Stomach (tissue), 9 donors: ENCODE measurements around the gene CAMK2B. TPM values are rescaled to one million over a fixed set of nuclear protein-coding genes. Genes with fewer than 3 reads are reported as not detected.
A peak's percentile ranks its signal among the peaks of the same experiment; 100 is the strongest.
"Not testable (repeated sequence)": the region's sequence is repeated elsewhere in the genome, so short reads cannot be mapped to it uniquely, and the experiment has no call there.

Experiments
- DNase-seq, 2 donors: peaks; one replicate each; pipeline versions ENCODE4 v3.0.0 to v3.0.0-alpha.2; 2013 to 2019
- H3K27ac ChIP-seq, 5 donors: fragments of 200-600 bp in 4 of 5; sonication (generic) in 4 of 5; one replicate each; pipeline ENCODE4 v1.5.1; 2013 to 2019; ENCODE audit warnings: mild to moderate bottlenecking in 1 of 5, moderate library complexity in 1 of 5
- H3K27me3 ChIP-seq, 3 donors: fragments of 200-600 bp; sonication (generic); one replicate each; pipeline ENCODE4 v1.5.1; 2017 to 2019; ENCODE audit warnings: mixed run types in 1 of 3
- H3K36me3 ChIP-seq, 4 donors: fragments of 200-600 bp; sonication (generic); 1 replicate in 3 of 4; 2 replicates in 1 of 4; pipeline ENCODE4 v1.5.1; 2016 to 2019
- H3K4me1 ChIP-seq, 4 donors: fragments of 200-600 bp; sonication (generic); one replicate each; pipeline ENCODE4 v1.5.1; 2016 to 2019
- H3K4me3 ChIP-seq, 4 donors: fragments of 200-600 bp; sonication (generic) in 3 of 4; one replicate each; pipeline ENCODE4 v1.5.1; 2016 to 2019; ENCODE audit warnings: mild to moderate bottlenecking in 1 of 4
- H3K9me3 ChIP-seq, 4 donors: fragments of 200-600 bp; sonication (generic); one replicate each; pipeline ENCODE4 v1.5.1; 2016 to 2019
- EP300 ChIP-seq: sonication (generic); formaldehyde crosslinking; IDR thresholded peaks from one replicate; pipeline ENCODE4 v1.6.1; 2017; ENCODE audit warnings: antibody characterized with exemption
- POLR2A ChIP-seq, 4 donors: fragments of 450-650 bp; IDR thresholded peaks; one replicate each; pipeline ENCODE4 v1.6.1; 2016; ENCODE audit warnings: antibody characterized with exemption in 4 of 4, control low read depth in 2 of 4, mild to moderate bottlenecking in 1 of 4, moderate library complexity in 1 of 4
- POLR2AphosphoS5 ChIP-seq, 3 donors: sonication (generic); formaldehyde crosslinking; IDR thresholded peaks; one replicate each; pipeline ENCODE4 v1.6.1; 2016; ENCODE audit warnings: antibody characterized with exemption in 3 of 3
- WGBS, 5 donors: extraction: QIAGEN DNeasy Blood & Tissue Kit in 3 of 5; methylation state at CpG; one replicate each; pipeline versions ENCODE4 v1.1.5 to v1.1.7; 2013 to 2018; 5-methylcytosine and 5-hydroxymethylcytosine counted together
- intact Hi-C: fragments of 100-400 bp; cut with DNase I; formaldehyde crosslinking; loops from one replicate; pipeline ENCODE4 v1.15.1; 2023; ENCODE audit warnings: low total_unique reads
- polyA plus RNA-seq, 3 donors: library from polyadenylated mRNA; stranded (reverse); fragments of 200-250 nt; gene quantifications; one replicate each; pipeline ENCODE4 v1.2.3, GENCODE V29; 2013
- total RNA-seq, 5 donors: library from RNA; depleted of rRNA; stranded (reverse); fragments of >200 nt; gene quantifications; one replicate each; pipeline versions ENCODE4 v1.1.0 to v1.2.3, GENCODE V29; 2014 to 2016
- TF ChIP-seq, protein P1 (sequence below), 7 experiments: fragments of 450-650 bp in 4 of 7; fragments of 200-600 bp in 3 of 7; sonication (generic) in 3 of 7; IDR thresholded peaks; one replicate each; pipeline ENCODE4 v1.5.1; 2016 to 2019; ENCODE audit warnings: antibody characterized with exemption in 7 of 7, control low read depth in 2 of 7, mild to moderate bottlenecking in 1 of 7
- donor health status: healthy with polysubstance abuse.
- donor health status: Bipolar disorder and iron deficiency.
- donor health status: healthy.

Gene CAMK2B
- total and polyA plus RNA-seq, 8 donors, result 0.92 to 28.4 (median 5.4) TPM; not detected in 2

DNA sequence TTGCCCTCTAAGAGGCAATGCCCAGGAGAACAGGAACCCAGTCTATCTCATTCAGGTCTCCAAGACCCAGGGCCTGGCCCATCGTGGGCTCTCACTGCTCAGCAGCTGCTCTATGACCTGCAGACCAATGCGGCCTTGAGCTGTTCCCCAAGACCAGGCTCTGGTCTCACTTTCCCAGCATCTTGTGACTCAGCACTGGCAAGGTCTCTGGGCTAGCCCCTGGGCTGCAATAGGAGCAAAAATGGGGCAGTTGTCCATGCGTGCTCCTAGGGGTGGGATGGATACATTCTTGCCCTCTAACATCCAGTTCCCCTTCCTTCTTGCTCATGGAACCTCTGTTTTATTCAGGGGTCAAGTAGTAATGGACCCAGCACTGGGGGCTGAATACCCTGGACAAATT lies 149.7 kb downstream of the CAMK2B start:
- Histone ChIP-seq H3K27ac (no peak overlapping the region), H3K9me3 (no peaks in the 10 kb centered on the region), H3K4me3 (no peak overlapping the region), H3K36me3 (no peaks in the 10 kb centered on the region), H3K27me3 (peaks cover 0 to 15% (median 7%) of the 10 kb centered on the region in 3 donors), H3K4me1 (no peaks in the 10 kb centered on the region)
- TF ChIP-seq POLR2A (IDR thresholded peaks at IDR 0.05), result no peak
- no peak for TF ChIP-seq POLR2AphosphoS5 (IDR thresholded peaks at IDR 0.05)
- TF ChIP-seq, protein P1, sequence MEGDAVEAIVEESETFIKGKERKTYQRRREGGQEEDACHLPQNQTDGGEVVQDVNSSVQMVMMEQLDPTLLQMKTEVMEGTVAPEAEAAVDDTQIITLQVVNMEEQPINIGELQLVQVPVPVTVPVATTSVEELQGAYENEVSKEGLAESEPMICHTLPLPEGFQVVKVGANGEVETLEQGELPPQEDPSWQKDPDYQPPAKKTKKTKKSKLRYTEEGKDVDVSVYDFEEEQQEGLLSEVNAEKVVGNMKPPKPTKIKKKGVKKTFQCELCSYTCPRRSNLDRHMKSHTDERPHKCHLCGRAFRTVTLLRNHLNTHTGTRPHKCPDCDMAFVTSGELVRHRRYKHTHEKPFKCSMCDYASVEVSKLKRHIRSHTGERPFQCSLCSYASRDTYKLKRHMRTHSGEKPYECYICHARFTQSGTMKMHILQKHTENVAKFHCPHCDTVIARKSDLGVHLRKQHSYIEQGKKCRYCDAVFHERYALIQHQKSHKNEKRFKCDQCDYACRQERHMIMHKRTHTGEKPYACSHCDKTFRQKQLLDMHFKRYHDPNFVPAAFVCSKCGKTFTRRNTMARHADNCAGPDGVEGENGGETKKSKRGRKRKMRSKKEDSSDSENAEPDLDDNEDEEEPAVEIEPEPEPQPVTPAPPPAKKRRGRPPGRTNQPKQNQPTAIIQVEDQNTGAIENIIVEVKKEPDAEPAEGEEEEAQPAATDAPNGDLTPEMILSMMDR (IDR thresholded peaks at IDR 0.05), result no peak
- no peak for TF ChIP-seq EP300
- WGBS, 5 donors, result 79 to 91% (median 80%) methylated on average over 3 of the region's 3 CpGs
- intact Hi-C loops, result no loop called here
- no peak for DNase-seq

DNA sequence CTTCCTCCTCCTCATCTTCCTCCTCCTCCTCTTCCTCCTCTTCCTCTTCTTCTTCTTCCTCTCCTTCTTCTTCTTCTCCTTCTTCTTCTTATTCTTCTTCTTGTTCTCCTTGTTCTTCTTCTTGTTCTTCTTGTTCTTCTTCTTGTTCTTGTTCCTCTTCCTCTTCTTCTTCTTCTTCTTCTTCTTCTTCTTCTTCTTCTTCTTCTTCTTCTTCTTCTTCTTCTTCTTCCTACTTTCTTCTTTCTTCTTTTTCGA lies 150.8 kb downstream of the CAMK2B start:
- intact Hi-C loops, H3K27ac ChIP-seq, DNase-seq, H3K9me3 ChIP-seq, H3K4me1 ChIP-seq, H3K36me3 ChIP-seq, H3K4me3 ChIP-seq: not testable (repeated sequence)
- WGBS, 5 donors, result 50 to 86% (median 63%) methylated on average over 1 of the region's 1 CpG
- H3K27me3 ChIP-seq, result peaks cover 0 to 13% (median 7%) of the 10 kb centered on the region in 3 donors

DNA sequence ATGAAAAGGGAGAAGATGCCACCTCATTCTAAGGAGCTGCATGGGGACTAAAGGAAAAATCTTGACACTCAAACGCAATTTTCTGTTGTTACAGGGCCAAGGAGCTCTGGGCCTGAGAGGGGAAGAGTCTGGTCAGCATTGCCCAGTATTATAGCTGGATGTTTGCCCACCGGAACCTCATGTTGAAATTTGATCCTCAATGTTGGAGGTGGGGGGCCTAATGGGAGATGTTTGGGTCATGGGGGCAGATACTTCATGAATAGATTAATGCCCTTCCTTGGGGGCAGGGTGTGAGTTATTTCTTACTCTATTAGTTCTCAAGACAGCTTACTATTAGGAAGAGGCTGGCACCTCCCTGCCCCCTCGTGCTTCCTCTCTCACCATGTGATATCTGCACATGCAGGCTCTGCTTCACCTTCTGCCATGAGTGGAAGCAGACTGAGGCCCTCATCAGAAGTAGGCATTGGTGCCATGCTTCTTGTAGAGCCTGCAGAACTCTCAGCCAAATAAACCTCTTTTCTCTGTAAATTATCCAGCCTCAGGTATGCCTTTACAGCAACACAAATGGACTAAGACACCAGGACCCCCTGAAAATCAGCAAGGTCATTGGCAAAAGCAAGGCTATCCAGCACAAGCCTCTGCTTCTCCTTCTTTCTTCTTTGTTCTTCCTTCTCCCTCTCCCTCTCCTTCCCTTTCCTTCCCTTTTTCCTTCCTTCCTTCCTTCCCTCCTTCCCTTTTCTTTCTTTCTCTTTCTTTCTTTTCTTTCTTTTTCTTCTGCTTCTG lies 151.3 kb downstream of the CAMK2B start:
- Histone ChIP-seq H3K4me1 (no peaks in the 10 kb centered on the region), H3K27me3 (peaks cover 0 to 13% (median 7%) of the 10 kb centered on the region in 3 donors), H3K4me3 (no peak overlapping the region), H3K9me3 (no peaks in the 10 kb centered on the region), H3K36me3 (no peaks in the 10 kb centered on the region), H3K27ac (no peak overlapping the region)
- DNase-seq, result no peak
- 33 to 50% (median 46%) methylated on average over 3 of the region's 3 CpGs for WGBS, 5 donors
- intact Hi-C loops, result no loop called here
- TF ChIP-seq EP300 (no peak), POLR2AphosphoS5 (IDR thresholded peaks at IDR 0.05) (no peak), POLR2A (IDR thresholded peaks at IDR 0.05) (no peak)
- TF ChIP-seq, protein P1 (IDR thresholded peaks at IDR 0.05), result no peak

DNA sequence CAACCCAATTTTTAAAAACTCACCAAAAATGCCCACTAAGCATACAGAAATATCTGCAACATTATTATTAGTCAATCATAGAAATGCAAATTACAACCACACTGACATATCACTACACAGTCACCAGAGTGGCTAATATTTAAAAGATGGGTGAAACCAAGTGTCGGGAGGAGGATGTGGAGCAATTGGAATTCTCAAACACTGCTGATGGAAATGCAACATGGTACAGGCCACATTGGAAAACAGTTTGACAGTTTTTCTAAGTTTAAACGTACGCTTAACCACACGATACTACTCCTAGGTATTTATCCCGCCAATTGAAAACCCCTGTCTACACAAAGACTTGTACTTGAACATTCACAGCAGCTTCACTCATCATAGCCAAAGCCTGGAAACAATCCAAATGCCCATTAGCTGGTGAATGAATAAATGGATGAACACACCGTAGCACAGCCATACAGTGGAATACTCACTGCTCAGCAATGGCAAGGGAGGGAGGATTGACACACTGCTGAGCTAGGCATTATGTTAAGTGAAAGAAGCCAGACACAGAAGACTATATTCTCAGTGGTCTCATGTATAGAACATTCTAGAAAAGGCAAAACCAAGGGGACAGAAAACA lies 152.5 kb downstream of the CAMK2B start:
- peaks cover 0 to 13% (median 7%) of the 10 kb centered on the region in 3 donors for H3K27me3 ChIP-seq
- H3K4me3 ChIP-seq, result no peak overlapping the region
- no peak for TF ChIP-seq POLR2AphosphoS5 (IDR thresholded peaks at IDR 0.05)
- TF ChIP-seq, protein P1 (IDR thresholded peaks at IDR 0.05), result no peak
- no peak for TF ChIP-seq POLR2A (IDR thresholded peaks at IDR 0.05)
- no peak for TF ChIP-seq EP300
- 79 to 88% (median 80%) methylated on average over 6 of the region's 6 CpGs for WGBS, 5 donors
- intact Hi-C loops, result no loop called here
- peak in 1 of 2 donors; percentile 55 for DNase-seq
- no peak overlapping the region for H3K27ac ChIP-seq
- H3K9me3 ChIP-seq, result no peaks in the 10 kb centered on the region
- no peaks in the 10 kb centered on the region for H3K4me1 ChIP-seq
- no peaks in the 10 kb centered on the region for H3K36me3 ChIP-seq

DNA sequence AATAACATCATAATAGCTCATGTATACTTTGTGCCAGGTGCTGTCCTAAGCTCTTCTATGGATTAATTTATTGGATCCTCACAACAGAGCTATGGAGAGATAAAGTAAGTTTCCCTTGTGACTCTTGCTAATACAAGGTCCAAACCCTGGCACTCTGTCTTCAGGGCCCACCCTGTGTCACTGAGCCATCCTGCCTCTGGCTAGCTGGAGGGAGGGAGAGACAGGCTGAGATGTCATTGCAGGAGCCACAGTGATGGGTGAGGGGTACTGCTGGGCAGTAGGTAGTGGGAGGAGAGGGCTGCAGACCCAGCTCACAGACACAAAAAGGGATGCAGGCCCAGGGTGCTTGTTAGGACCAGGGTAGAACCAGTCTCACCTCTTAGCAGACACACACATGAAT lies 153.0 kb downstream of the CAMK2B start:
- Histone ChIP-seq H3K27ac (no peak overlapping the region), H3K36me3 (no peaks in the 10 kb centered on the region), H3K4me3 (no peak overlapping the region), H3K4me1 (no peaks in the 10 kb centered on the region), H3K9me3 (no peaks in the 10 kb centered on the region), H3K27me3 (peaks cover 0 to 13% (median 3%) of the 10 kb centered on the region in 3 donors)
- TF ChIP-seq, protein P1 (IDR thresholded peaks at IDR 0.05), result no peak
- TF ChIP-seq POLR2AphosphoS5 (IDR thresholded peaks at IDR 0.05) (no peak), EP300 (no peak)
- intact Hi-C loops, result no loop called here
- no peak for DNase-seq

DNA sequence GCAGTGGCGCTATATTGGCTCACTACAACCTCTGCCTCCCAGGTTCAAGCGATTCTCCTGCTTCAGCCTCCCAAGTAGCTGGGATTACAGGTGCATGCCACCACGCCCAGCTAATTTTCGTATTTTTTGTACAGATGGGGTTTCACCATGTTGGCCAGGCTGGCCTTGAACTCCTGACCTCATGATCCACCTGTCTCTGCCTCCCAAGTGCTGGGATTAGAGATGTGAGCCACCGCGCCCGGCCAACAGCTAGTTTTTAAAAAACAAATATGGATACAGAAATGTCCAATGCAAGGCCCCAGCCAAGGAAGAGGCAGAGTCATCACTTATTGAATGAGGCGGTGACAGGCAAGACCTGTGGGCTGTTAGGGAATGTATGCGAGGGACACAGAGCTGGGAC lies 153.5 kb downstream of the CAMK2B start:
- H3K36me3 ChIP-seq, H3K27ac ChIP-seq, intact Hi-C loops, H3K4me3 ChIP-seq, DNase-seq, H3K4me1 ChIP-seq, H3K9me3 ChIP-seq: not testable (repeated sequence)
- peaks cover 0 to 13% (median 3%) of the 10 kb centered on the region in 3 donors for H3K27me3 ChIP-seq
- WGBS, 5 donors, result 87 to 95% (median 94%) methylated on average over 9 of the region's 9 CpGs
